GM21360 (cell line): ENCODE data around the gene CWF19L2.
"Not testable (repeated sequence)": the region's sequence is repeated elsewhere in the genome, so short reads cannot be mapped to it uniquely, and the experiment has no call there.

ENCODE experiments used
- ATAC-seq: cut with Tn5 transposase; IDR thresholded peaks from one replicate; pipeline ENCODE4 v1.9.1; 2021; ENCODE audit warnings: mild to moderate bottlenecking, moderate library complexity; ENCODE audit not compliant: unreplicated experiment

CWF19L2 gene

DNA sequence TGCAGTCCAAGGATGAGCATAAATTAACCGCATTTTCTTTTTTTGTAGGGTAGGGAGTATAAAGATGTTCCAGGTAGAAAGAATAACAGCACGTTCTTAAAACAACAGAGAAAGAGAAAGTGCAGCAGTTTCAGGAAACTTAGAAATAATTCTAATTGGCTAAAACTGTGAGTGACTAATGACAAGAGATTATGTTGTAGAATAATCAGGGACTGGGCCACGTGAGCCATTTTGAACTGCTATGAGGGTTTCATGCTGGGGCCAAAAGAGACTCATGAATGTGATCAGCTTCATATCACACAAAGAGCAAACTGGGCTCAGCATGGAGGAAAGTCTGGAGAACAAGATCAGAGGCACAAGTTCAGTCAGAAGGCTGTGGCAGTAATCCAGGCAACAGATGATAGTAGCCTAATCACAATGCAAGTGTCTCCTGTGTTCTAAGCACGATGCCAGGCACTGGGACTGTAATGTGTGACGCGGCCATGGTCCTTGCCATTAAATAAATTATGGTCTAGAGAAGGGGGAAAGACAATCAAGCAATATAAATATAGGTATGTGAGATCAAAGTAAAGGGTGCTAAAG, 17.9 kb downstream of the CWF19L2 start:
- ATAC-seq, result no peak

DNA sequence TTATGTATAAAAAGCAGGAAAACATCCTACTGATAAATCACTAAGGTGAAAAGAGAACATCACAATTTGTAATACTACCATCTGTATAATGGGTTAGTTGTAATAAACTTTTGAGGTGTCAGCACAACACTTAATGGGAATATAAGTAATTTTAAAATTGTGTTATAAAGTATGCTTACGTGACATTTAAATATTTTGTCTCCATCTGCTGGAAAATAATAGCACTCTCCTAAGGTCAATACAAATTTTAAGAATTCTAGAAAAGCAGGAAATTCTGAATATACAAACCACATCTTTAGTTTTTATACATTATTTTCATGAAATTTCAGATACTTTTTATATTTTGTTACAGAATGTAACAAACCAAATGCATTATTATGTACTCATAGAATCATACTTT, 19.5 kb downstream of the CWF19L2 start:
- ATAC-seq, result no peak

DNA sequence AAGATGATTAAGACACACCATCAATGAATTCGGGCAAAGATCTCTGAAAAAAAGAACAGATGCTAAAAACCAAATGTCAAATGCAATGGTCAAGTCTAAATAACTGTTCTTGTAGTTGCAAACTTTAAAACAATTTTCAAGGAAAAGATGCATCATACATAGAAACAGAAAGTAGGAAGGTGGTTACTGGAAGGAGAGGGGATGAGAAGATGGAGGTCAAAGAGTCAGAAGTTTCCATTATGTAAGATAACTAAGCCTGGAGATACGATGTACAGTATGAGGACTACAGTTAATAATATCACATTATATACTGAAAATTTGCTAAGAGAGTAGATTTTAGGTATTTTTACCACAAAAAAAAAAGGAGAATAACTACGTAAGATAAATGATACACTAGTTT, 27.1 kb downstream of the CWF19L2 start:
- no peak for ATAC-seq

DNA sequence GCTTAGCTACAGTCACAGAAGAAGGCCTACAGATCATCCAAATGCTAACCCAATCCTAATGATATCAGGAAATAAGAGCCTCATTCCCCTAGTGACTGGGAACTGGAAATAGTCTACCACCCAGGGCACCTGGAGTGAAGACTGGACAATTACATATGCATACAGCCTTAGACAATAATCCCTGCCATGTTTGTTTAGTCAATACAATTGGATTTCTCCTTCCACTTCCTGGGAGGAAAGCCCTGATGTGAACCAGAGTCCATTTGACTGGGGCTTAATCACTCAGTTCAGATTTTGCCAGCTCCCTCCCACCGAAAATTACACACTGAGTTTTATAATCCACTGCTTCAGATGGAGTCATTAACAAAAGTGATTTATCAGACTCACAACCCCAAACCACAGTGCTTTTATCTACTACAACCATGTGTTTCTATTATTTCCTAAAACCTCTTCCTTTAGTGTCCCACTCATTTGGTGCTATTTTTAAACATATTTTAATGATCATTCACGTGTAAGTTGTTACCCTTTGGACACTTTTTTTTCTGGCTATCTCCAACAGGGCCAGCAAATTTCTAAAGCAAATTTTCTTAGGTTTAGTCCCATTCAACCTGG, 29.9 kb downstream of the CWF19L2 start:
- ATAC-seq, result no peak

DNA sequence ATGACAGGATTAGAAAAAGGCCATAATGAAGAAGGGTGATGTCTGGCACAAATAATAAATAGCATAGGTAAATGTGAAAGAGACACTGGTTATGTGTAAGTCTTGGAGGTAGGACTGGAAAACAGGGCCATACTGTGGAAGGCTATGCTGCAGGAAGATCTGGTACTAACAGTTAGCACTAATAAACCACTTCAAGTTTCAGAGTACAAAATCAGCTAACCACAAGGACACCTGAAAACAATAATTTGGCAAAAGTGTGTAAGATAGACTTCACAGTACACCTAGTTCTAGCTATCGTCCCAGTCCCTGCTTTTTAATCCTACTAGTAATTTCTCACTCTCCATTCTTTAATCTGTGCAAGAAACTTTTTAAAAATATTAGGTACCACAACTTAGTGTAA, 44.3 kb downstream of the CWF19L2 start:
- ATAC-seq, result no peak

DNA sequence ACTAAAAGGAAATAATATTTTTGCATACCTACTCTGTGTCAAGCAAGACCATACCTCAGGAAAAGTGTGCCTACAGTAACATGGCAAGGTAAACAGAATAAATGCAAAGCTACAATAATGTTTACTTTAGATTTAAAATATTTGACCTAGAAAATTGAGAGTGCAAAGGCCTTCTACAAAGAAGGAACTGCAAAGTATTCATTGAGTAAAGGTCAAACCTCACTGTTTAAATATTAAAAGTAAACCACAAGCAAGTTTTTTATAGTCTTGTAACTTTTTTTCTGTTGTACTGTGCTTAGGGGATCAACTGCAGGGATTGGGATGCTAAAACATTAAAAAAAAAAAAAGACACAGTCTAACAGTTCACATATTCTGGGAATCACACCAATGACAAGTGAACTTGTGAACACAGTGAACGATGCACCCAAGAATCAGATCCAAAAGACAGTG, 48.8 kb downstream of the CWF19L2 start:
- no peak for ATAC-seq

DNA sequence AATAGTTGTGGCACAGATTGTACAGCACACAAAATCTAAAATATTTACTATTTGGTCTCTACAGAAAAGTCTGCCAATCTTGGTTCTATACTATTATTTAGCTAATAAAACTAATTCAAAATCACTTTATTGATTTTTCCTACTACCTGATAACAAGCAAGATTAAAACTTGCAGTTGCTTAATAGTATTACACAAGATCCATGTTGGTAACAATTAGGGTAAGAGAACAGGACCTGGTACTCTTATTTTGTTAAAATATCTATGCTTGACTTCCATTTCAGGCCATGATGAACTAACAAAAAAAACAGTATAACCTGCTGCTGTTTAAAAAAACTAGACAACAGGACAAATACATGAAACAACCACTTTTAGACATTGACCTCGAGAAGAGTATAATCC, 52.4 kb downstream of the CWF19L2 start:
- ATAC-seq, result no peak

DNA sequence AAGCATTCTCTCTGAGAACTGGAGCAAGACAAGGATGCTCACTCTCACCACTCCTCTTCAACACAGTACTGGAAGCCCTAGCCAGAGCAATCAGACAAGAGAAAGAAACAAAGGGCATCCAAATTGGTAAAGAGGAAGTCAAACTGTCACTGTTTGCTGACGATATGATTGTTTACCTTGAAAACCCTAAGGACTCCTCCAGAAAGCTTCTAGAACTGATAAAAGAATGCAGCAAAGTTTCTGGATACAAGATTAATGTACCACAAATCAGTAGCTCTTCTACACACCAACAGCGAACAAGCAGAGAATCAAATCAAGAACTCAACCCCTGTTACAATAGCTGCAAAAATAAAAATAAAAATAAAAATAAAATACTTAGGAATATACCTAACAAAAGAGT, 56.5 kb downstream of the CWF19L2 start:
- ATAC-seq, result not testable (repeated sequence)

DNA sequence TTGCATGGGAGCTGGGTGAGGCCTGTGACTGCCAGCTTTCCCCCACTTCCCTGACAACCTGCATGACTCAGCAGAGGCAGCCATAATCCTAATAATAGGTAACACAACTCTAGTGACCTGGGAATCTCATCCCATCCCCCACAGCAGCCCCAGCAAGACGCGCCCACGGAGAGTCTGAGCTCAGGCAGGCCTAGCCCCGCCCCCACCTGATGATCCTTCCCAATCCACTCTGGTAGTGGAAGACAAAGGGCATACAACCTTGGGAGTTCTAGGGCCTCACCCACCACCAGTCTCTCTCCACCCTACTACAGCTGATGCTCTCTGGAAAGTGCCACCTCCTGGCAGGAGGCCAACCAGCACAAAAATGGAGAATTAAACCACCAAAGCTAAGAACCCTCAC, 60.3 kb downstream of the CWF19L2 start:
- no peak for ATAC-seq

DNA sequence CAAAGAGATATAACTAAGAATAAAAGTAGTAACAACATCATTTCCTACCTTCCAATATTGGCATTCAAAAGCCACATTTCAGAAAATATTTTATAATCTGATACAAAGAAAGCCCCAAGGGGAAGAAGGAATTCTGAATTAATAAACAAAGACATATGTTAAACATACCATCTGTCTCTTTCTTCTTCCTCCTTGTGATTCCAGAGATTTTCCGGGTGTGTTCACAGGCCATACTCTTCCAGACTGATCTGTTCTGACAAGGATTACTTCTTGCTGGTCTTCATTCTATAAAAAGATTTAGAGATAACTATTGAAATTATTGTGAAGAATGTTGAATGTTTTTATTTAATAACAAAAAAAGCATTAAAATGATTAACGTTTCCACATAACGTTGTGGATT, 65.0 kb downstream of the CWF19L2 start:
- ATAC-seq, result no peak

DNA sequence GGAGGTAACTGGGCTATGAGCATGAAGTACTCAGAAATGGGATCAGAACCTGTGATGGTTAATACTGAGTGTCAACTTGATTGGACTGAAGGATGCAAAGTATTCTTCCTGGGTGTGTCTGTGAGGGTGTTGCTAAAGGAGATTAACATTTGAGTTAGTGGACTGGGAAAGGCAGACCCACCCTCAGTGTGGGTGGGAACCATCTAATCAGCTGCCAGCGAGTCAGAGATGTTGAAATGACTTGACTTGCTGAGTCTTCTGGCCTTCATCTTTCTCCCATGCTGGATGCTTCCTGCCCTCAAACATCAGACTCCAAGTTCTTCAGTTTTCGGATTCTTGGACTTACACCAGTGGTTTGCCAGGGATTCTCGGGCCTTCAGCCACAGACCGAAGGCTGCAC, 66.9 kb downstream of the CWF19L2 start:
- not testable (repeated sequence) for ATAC-seq

DNA sequence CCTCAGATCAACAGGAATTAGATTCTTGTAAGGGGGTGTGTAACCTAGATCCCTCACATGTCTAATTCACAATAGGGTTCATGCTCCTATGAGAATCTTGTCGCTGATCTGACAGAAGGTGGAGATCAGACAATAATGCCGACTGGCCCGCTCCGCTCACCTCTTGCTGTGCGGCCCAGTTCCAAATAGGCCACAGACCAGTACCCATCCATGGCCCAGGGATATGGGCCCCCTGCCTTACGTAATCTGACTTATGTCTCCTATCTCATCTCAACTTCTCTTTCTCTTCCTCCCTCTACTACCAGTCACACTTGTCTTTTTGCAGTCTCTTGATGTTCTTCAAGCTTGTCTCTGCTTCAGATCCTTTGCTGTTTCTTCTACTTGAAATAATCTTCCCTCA, 70.0 kb downstream of the CWF19L2 start:
- ATAC-seq, result no peak

DNA sequence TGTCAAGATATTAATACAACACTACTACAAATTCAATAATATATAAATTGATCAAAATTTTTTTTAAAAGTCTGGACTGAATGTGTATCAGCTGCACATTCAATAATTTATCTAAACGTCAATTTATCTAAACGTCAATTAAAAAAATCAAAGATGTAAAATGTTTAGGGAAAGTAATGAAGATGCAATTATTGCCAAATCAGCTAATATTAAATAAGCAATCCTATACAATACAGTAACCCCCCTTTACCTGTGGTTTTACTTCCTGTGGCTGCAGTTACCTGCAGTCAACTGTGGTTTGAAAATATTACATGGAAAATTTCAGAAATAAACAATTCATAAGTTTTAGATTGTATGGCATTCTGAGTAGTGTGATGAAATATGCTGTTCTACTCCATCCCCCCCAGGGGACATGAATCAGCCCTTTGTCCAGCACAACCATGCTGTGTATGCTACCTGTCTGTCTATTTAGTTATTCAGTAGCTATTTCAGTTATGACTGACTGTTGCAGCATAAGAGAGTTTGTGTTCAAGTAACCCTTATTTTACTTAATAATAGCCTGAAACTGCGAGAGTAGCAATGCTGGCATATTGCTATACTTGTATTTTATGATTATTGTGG, 72.2 kb downstream of the CWF19L2 start:
- no peak for ATAC-seq

DNA sequence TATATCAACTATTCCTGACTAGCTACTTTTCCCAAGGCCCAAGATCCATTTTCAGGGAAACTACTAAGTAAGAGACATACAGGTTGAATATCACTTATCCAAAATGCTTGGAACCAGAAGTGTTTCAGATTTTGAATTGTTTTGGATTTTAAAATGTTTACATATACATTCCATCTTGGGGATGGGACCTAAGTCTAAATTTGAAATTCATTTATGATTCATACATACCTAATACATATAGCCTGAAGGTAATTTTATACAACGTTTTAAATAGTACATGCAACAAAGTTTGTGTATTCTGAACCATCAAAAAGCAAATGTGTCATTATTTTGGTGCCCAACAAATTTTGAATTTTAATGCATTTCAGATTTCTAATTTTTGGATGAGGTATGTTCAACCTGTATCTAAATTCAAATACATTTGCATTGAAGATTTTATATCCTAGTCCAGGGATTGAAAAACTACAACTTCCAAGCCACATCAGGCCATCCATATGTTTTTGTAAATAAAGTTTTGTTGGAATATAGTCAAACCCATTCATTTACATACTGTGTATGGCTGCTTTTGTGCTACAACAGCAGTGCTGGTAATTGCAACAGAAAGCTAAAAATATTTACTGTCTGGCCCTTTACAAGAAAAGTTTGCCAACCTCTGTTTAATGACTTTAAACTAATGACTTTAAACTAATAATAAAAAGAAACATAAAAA, 73.3 kb downstream of the CWF19L2 start:
- ATAC-seq, result no peak

DNA sequence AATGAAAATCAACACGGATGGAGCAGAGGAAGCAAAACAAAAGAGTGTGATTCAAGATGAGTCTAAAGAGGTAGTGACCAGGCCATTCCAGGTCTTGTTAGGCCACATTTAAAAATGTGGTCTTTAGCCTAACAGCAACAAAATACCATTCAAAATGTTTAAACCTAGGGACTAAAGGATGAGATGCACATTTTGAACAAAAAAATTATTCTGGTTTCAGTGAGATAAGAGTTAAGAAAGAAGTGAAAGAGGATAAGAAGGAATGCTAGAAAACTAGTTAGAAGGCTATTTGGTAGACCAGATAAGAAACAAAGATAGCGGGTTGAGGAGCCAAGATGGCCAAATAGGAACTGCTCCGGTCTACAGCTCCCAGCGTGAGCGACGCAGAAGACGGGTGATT, 85.2 kb downstream of the CWF19L2 start:
- no peak for ATAC-seq

DNA sequence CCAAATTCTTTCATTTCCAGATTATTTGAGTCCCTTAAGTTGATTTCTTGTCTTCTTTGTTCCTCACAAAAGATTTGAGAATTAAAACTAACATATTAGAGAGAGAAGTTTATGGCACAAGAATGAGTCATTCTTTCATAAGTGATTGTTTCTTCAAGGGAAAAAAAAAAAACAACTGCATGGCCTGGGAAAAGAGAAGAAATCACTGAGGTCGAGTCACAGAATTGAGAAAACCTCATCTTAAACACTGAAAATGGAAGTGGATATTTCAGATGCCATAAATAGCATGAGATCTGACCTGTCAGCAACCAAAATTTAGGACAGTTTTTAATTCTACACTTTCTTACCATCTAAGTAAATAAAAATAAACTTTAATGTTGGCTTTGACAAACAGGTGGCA, 87.2 kb downstream of the CWF19L2 start:
- ATAC-seq, result no peak

DNA sequence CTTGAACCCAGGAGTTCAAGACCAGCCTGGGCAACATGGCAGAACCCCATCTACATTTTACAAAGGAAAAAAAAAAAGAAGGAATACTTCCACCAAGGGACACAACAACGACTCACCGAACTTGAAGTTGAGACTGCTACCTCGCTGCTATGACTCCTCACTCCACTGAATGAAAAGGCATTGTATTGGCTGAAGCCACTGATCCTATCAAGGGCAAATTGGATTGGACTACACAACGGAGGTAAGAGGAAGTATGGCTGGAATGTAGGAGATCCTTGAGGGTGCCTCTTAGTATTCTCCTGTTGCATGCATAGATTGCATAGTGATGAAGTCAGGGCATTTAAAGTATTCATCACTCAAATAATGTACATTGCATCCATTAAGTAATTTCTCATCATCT, 97.9 kb downstream of the CWF19L2 start:
- no peak for ATAC-seq

DNA sequence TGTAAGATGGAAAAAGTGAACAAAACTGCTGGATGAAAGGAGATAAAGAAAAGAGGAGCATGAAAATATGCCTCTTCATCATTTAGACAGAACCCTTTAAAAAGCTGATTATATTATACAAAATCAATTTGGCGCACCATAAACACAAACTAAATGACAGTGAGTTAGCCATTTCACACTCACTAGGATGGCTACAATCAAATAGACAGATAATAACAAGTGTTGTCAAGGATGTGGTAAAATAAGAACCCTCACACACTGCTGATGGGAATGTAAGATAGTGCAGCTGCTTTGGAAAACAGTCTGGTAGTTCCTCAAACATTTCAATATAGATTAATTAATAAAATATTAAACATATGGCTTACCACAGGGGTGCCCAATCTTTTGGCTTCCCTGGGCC, 99.7 kb downstream of the CWF19L2 start:
- ATAC-seq, result no peak

DNA sequence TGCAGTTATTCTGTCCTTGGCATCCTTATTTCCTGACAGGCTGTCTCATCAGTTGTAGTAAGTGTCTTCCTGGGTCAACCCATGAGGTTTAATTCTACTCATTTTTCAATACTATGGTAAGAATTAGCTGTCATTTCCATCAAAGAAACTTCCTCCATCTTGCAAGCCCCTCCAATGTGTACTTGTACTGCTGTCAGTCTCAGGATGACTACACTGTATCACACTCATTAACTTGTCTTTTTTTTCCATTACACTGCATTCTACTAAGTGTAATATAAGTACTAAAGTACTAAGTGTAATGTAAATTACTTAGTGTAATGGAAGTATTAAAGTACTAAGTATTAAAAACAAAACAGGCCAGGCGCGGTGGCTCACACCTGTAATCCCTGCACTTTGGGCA, 102.8 kb downstream of the CWF19L2 start:
- no peak for ATAC-seq

DNA sequence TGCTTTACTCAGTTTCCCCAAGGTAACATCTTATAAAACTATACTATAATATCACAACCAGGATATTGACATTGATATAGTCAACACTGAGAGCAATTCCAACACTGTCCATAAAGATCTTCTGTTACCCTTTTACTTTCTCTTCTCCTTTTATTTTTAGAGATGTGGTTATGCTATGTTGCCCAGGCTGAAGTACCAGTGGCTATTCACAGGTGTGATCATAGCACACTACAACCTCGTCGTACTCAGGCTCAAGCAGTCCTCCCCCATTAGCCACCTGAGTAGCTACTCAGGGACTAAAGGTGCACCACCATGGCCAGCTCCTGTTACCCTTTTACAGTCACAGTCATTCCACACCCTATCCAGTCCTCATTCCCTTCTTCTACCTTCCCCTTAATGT, 119.7 kb downstream of the CWF19L2 start:
- ATAC-seq, result peak; percentile 64

DNA sequence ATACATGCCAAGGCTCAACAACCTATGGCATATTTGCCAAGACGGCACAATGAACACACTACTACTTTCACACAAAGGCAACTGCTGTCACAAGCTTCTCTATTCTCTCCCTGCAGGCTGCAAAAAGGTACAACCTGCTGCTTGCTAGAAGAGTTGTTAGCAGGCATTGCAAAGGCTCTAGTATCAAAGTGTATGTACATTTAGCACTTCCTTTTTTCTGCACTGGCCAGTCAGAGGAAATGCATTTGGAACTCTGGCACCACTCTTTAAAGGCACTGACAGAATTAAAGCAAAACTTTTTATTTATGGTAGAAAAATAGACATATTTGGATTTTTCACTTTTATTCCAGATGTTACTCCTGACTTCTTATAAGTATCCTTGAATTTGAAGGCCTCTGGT, 125.9 kb downstream of the CWF19L2 start:
- no peak for ATAC-seq

DNA sequence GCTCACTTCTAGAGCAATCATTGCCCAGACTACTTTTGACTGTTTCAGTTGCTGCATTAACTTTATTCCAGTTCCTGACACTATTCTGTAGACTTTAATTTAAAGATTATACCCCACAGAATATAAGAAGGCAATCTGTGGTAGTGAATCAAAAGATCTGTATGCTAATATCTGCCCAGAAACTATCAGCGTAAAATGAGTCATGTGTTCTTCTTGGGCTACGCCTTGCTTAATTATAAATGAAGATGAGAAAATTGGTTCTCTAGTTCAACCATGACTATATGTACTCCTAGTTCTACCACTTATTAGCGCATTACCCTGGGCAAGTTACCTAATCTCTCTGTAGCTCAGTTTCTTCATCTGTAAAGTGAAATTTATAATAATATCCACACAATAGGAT, 128.5 kb downstream of the CWF19L2 start:
- no peak for ATAC-seq
